Measurements from ENCODE around the gene CCL27. TPM values are rescaled to one million over a fixed set of nuclear protein-coding genes. Genes with fewer than 3 reads are reported as not detected.
A peak's percentile ranks its signal among the peaks of the same experiment; 100 is the strongest.

Gene CCL27
- total RNA-seq, 1 experiment from 2014 or later, result not detected

DNA sequence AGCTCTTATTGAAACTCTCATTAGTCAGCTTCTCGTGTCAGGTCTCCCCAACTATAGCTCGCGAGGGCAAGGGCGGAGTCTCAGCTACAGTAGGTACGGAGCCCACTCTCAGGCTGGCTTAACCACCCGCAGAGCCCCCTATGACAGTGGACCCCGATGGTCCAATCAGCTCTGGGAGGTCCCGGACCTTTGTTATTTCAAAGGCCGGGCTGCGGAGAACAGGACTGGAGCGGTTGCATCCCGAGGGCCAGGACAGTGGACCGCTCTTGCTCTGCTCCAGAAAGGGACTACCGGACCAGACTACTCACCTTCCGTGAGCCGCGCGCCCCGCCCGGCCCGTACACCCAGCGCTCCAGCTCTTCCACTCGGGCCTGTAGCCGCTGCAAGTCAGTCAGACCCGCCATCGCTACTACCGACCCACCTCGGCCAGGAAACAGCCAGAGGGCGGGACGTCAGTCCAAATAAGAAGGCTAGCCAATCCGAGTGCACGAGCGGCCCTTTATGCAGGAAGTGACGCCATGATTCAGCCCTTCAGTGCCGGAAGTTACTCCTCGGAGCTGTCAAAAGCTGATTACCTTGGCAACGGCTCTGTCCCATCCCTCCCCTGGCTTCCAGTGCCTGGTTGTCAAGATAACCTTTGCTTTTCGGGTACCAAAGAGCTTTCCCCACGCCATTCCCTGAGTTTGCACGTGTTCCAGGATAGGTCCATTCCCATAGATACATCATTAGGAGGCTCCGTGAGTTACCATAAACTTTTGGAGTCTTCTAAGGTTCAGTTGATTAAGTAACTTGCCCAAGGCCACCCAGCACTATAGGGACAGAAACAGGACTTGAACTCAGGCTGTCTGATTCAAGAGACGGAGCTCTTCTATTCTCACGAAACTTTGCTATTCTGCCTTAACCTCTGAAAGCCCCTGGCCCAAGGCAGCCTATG lies 42.1 kb downstream of the CCL27 start, which contains the start of gene DCTN3:
DCTN3 (minus strand) TSS at position 435 of the 934 bp plus-strand sequence; CDS start at position 404, 31 bp downstream.
- CTCF ChIA-PET, result interaction anchor here (0.6 to 1.7 kb wide), 4 partner anchors 9 to 273 kb away, joined by 4 to 14 read pairs (median 6); partner anchors contain the start of genes ARID3C and GALT
- Histone ChIP-seq H3K4me3 (ENCODE audit: low read depth, low read length) (peak within 1 kb of the TSS; percentile 53), H3K4me1 (peaks cover 7% of the 10 kb centered on the region; the same call in 1 of the 2 replicates), H3K27me3 (replicated peaks; ENCODE audit: control insufficient read depth, insufficient read depth, low read length) (no peaks in the 10 kb centered on the region; the same call in 1 of the 2 replicates), H3K9me3 (no peaks in the 10 kb centered on the region), H3K36me3 (ENCODE audit: control insufficient read depth, insufficient read depth, low read length) (peaks cover 2% of the 10 kb centered on the region; the same call in 1 of the 2 replicates)
- POLR2A ChIA-PET, result interaction anchor here (0.6 kb wide), 1 partner anchor 268 kb away, joined by 3 read pairs; no protein-coding TSS in a partner anchor
- Mint-ChIP-seq H3K36me3 (ENCODE audit: insufficient read depth, unreplicated experiment) (peaks cover 6% of the 10 kb centered on the region), H3K4me1 (ENCODE audit: low read depth, unreplicated experiment) (peaks cover 8% of the 10 kb centered on the region), H3K9me3 (ENCODE audit: unreplicated experiment) (no peaks in the 10 kb centered on the region), H3K27me3 (ENCODE audit: insufficient read depth, unreplicated experiment) (no peaks in the 10 kb centered on the region), H3K4me3 (ENCODE audit: unreplicated experiment) (peak within 1 kb of the TSS; percentile 73), H3K27ac (ENCODE audit: unreplicated experiment) (peak within 1 kb of the TSS; percentile 83)
- intact Hi-C loops (cut with micrococcal nuclease; ENCODE audit: unreplicated experiment), result loop anchor here (1.0 kb wide), 1 partner anchor 8 kb away; the partner anchor contains the start of gene RPP25L
- TF ChIP-seq, protein P1, sequence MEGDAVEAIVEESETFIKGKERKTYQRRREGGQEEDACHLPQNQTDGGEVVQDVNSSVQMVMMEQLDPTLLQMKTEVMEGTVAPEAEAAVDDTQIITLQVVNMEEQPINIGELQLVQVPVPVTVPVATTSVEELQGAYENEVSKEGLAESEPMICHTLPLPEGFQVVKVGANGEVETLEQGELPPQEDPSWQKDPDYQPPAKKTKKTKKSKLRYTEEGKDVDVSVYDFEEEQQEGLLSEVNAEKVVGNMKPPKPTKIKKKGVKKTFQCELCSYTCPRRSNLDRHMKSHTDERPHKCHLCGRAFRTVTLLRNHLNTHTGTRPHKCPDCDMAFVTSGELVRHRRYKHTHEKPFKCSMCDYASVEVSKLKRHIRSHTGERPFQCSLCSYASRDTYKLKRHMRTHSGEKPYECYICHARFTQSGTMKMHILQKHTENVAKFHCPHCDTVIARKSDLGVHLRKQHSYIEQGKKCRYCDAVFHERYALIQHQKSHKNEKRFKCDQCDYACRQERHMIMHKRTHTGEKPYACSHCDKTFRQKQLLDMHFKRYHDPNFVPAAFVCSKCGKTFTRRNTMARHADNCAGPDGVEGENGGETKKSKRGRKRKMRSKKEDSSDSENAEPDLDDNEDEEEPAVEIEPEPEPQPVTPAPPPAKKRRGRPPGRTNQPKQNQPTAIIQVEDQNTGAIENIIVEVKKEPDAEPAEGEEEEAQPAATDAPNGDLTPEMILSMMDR (IDR thresholded peaks at IDR 0.05; ENCODE audit: insufficient read depth in 1 of 2, low read depth in 1 of 2, low read length in 1 of 2, severe bottlenecking in 1 of 2, unreplicated experiment in 1 of 2), result no peak
- peak; percentile 90 to 93 for DNase-seq
- TSS peak; percentile 48 for BruUV-seq (replicated peaks)

GRCh38 chr9:34615132-34615531 lies 47.3 kb downstream of the CCL27 start:
- no peaks in the 10 kb centered on the region for H3K9me3 ChIP-seq
- POLR2A ChIA-PET, result no interaction called here
- BruUV-seq (replicated peaks), result no TSS peak
- peaks cover 2% of the 10 kb centered on the region; the same call in 1 of the 2 replicates for H3K36me3 ChIP-seq (ENCODE audit: control insufficient read depth, insufficient read depth, low read length)
- Mint-ChIP-seq H3K27ac (ENCODE audit: unreplicated experiment) (no peak overlapping the region), H3K9me3 (ENCODE audit: unreplicated experiment) (no peaks in the 10 kb centered on the region), H3K27me3 (ENCODE audit: insufficient read depth, unreplicated experiment) (no peaks in the 10 kb centered on the region), H3K36me3 (ENCODE audit: insufficient read depth, unreplicated experiment) (peaks cover 14% of the 10 kb centered on the region), H3K4me3 (ENCODE audit: unreplicated experiment) (no peak overlapping the region), H3K4me1 (ENCODE audit: low read depth, unreplicated experiment) (peaks cover 8% of the 10 kb centered on the region)
- no peak for DNase-seq
- no peaks in the 10 kb centered on the region for H3K27me3 ChIP-seq (replicated peaks; ENCODE audit: control insufficient read depth, insufficient read depth, low read length)
- TF ChIP-seq, protein P1 (IDR thresholded peaks at IDR 0.05; ENCODE audit: insufficient read depth in 1 of 2, low read depth in 1 of 2, low read length in 1 of 2, severe bottlenecking in 1 of 2, unreplicated experiment in 1 of 2), result no peak
- no peak overlapping the region for H3K4me3 ChIP-seq (ENCODE audit: low read depth, low read length)
- intact Hi-C loops (cut with micrococcal nuclease; ENCODE audit: unreplicated experiment), result no loop called here
- CTCF ChIA-PET, result interaction anchor here (1.0 to 1.8 kb wide), 3 partner anchors 11 to 22 kb away, joined by 3 to 5 read pairs (median 4); no protein-coding TSS in a partner anchor
- H3K4me1 ChIP-seq, result 0 out of 2 replicates have a peak, but pooled peaks cover 4% of the 10 kb centered on the region

GRCh38 chr9:34612788-34613390 lies 49.6 kb downstream of the CCL27 start:
- peak; percentile 80 to 84 for DNase-seq
- Histone ChIP-seq H3K27me3 (replicated peaks; ENCODE audit: control insufficient read depth, insufficient read depth, low read length) (no peaks in the 10 kb centered on the region), H3K4me3 (ENCODE audit: low read depth, low read length) (peak overlapping the region; percentile 92), H3K4me1 (no peaks in the 10 kb centered on the region), H3K36me3 (ENCODE audit: control insufficient read depth, insufficient read depth, low read length) (peaks cover 2% of the 10 kb centered on the region; the same call in 1 of the 2 replicates), H3K9me3 (no peaks in the 10 kb centered on the region)
- no TSS peak for BruUV-seq (replicated peaks)
- H3K36me3 Mint-ChIP-seq (ENCODE audit: insufficient read depth, unreplicated experiment), result peaks cover 14% of the 10 kb centered on the region
- intact Hi-C loops (cut with micrococcal nuclease; ENCODE audit: unreplicated experiment), result loop anchor here (1.0 to 5.0 kb wide), 3 partner anchors 7 to 89 kb away; partner anchors contain the start of gene DCTN3
- peak overlapping the region; percentile 86 for H3K4me3 Mint-ChIP-seq (ENCODE audit: unreplicated experiment)
- TF ChIP-seq, protein P1 (IDR thresholded peaks at IDR 0.05; ENCODE audit: insufficient read depth in 1 of 2, low read depth in 1 of 2, low read length in 1 of 2, severe bottlenecking in 1 of 2, unreplicated experiment in 1 of 2), result peak; percentile 72 to 87
- H3K4me1 Mint-ChIP-seq (ENCODE audit: low read depth, unreplicated experiment), result no peaks in the 10 kb centered on the region
- peak overlapping the region; percentile 91 for H3K27ac Mint-ChIP-seq (ENCODE audit: unreplicated experiment)
- POLR2A ChIA-PET, result no interaction called here
- no peaks in the 10 kb centered on the region for H3K9me3 Mint-ChIP-seq (ENCODE audit: unreplicated experiment)
- CTCF ChIA-PET, result interaction anchor here (2.4 kb wide), 1 partner anchor 21 kb away, joined by 8 read pairs; no protein-coding TSS in a partner anchor
- no peaks in the 10 kb centered on the region for H3K27me3 Mint-ChIP-seq (ENCODE audit: insufficient read depth, unreplicated experiment)

Measured in Caco-2 (cell line).